Stimulated activated CD4-positive, alpha-beta T cell treated with anti-CD3 and anti-CD28 coated beads, TNF-alpha, amount 100 ng/mL, for 1 hour (primary cell): Measurements from ENCODE around the gene RAB9B.
"Not testable (repeated sequence)": the region's sequence is repeated elsewhere in the genome, so short reads cannot be mapped to it uniquely, and the experiment has no call there.

Experiments
- DNase-seq, 3 donors: peaks; one replicate each; pipeline ENCODE4 v3.0.0-alpha.2; 2020; ENCODE audit warnings: low read depth in 3 of 3, low spot score in 1 of 3

RAB9B gene

DNA sequence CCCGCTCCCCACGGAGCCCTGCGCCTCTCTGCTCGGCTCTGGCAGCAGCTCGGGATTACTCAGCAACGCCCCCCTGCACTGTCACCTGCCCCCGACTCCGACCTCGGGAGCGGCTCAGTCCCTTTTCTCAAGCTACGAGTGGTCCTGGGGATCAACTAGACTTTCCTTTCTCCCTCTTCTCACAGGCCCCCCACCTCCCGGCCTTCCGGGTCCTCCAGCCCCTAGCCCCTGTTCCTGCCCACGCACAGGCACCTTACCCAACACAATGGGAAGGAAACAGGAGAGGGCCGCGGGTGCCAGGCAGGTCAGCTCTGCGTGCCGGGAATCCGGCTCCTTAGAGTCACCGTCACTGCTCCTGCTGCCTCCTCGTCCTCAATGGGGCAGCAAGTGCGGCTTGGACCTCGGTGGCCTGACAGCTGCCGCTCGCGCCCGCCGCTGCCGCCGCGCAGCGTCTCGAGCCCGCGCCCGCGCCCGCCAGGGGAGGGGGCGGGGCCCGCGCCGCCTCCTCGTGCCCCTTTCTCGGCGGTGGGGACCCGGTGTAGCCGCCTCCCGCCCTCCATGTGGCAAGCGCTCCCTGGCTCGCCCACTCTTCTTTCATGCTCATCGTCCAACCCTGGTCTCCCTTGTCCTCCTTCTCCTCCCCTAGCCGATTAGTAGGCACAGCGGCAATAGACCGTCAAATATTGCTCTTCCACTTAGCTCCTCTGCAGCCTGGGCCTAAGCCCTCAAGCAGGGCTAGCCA, at the start of gene RAB9B:
Gene RAB9B, minus strand, starts transcription at position 455 of the 742 bp plus-strand sequence. CDS start 6,473 bp downstream, outside the sequence.
- peak in 1 of 3 donors; percentile 3 for DNase-seq

DNA sequence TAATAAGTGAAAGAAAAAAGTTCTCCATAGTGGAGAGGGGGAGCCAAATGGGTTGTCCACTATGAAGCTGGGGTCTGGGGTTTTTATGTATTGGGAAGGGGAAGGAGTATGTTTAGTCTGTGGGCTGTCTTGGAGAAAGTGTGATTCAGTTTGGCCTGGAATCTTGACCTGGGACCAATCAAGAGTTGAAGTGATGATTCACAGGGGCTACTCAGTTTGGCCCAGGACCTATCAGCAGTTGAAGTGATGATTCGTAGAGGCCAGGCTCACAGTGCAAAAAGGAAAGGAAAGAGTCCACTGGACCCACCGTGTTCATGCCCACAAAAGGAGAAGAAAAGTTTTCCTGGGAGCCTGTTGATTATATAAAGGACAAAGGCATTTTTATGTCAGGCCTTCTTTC, 47.3 kb upstream of the RAB9B start:
- no peak for DNase-seq

GRCh38 chrX:103878466-103879122, 46.5 kb upstream of the RAB9B start:
- no peak for DNase-seq

- no peak for DNase-seq
Observed at GRCh38 chrX:103877571-103877970, 45.5 kb upstream of the RAB9B start.

GRCh38 chrX:103864886-103865534, 33.0 kb upstream of the RAB9B start:
- DNase-seq = no peak

GRCh38 chrX:103864149-103864548, 32.1 kb upstream of the RAB9B start:
- no peak for DNase-seq

DNA sequence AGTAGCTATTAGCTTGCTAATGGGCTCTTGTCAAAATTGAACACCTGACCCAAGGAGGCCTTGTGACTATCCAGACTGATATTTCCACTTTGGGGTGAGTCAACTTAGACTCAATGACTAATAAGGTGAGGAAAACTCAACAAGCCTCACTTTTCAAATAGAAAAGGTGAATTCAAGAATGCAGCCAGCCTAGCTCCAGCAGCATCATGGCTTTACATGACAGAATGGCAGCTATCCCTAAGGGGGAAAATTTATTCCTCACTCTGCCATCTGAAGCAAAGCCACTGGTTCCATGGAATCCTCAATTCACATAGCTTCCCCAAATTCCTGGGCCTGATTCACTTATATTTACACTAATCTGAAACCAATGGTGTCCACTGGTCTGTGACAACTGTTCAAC, 29.1 kb upstream of the RAB9B start:
- no peak for DNase-seq

DNA sequence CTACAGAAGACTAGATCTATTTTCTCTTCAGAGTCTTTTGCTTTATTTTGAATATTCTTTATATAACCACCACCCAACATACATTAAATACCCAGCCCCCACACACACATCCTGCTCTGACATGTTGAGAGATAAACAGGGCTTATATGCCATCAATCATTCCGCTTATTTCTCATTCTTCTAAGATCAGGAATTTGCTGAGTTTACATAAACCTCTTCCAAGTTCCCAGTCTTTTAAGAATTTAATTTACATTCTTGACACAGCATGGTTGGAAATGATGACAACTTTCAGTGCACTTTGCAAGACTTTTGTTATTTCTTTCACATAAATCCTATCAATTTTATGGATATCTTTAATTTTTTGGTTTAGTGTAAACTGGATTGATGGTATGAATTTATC, 17.5 kb upstream of the RAB9B start:
- DNase-seq = no peak

DNA sequence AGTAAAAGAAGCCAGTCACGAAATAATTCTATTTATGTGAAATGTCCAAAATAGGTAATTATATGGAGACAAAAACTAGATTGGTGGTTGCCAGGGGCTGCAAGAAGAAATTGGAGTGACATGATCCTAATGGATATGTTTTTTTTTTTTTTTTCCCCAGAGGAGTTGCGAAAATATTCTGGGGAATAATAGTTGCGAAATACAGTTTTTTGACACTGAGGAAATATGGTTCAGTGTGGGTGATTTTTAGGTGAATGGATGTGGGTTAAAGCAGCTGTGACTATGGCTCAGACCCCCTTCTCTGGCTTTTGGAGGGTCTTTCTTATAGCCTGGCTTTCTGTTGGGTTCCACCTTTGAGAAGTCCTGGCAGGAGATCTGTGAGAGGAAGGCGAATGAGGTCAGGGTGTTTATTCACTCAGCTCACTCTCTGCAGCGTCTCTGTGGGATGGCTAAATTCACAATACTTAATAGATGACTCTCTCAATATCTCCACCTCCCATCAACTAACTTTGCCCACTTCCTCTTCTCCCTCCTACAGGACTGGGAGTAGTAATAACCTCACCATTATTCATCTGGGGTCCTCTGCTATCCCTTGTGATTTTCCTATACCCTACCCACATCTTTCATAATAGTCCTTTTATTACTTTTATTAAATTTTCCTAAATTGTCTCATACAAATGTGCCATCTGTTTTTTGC, 15.3 kb upstream of the RAB9B start:
- no peak for DNase-seq

GRCh38 chrX:103846386-103846785, 14.3 kb upstream of the RAB9B start:
- no peak for DNase-seq

GRCh38 chrX:103845165-103845653, 13.2 kb upstream of the RAB9B start:
- peak in 1 of 3 donors; percentile 16 for DNase-seq

DNA sequence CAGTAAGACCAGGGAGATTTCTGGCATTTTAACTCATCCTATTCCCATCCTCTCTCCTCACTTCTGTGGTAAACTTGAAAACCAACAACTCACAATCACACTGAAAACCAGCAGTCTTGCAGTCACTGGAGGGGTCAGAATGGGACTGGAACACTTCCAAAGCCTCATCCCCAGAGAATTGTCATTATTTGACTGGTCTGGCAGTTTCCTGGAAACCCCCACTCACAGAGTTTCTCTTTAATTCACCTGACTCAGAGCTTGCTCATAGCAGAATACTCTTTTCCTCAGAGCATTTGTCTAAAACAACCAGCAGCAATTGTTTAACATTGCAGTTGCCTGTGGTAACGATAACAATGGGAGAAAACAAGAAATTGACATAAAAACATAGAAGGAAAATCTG, 7.3 kb upstream of the RAB9B start:
- DNase-seq = no peak

DNA sequence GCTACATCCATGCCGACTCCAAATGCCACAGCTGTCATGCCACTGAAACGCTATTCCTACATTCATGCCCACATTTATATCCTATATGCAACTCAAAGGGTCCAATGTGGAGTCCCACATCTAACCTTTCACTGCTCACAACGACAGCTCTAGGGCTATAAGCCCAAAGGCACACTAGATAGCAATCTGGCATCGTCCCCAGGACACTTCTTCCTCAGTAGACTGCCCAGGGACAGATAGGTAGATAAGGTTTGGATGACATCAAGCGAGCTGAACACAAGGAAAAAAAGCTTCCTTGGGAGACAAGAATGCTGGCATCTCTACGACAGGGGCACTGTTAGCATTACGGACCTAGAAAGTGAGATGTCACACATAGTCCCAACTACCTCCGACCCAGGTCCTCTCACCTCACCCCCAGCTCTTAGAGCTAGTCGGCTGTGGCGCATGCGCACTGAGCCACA, 685 bp downstream of the RAB9B start:
- DNase-seq = peak; percentile 11 to 46 (median 37)

GRCh38 chrX:103830848-103831247, 1.2 kb downstream of the RAB9B start:
- no peak for DNase-seq

DNA sequence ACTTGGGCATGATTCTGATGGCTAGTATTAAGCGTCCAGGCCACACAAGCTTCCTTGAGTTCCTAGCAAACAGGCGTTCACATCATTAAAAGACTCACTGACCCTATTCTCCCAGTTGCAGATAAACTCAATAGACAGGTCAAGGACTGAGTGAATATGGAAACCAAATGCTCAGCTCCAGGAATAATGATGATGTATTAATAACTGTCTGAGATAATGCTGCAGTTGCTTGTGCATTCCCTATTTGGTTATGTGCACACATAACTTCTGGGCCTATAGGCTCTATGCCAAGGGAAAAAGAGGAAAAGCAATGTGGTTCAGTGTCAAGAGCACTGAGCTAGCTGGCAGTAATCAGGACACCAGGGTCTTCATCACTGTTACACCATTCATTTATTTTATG, 3.5 kb downstream of the RAB9B start:
- no peak for DNase-seq

- no peak for DNase-seq
Observed at GRCh38 chrX:103825881-103826280, 6.2 kb downstream of the RAB9B start.

DNA sequence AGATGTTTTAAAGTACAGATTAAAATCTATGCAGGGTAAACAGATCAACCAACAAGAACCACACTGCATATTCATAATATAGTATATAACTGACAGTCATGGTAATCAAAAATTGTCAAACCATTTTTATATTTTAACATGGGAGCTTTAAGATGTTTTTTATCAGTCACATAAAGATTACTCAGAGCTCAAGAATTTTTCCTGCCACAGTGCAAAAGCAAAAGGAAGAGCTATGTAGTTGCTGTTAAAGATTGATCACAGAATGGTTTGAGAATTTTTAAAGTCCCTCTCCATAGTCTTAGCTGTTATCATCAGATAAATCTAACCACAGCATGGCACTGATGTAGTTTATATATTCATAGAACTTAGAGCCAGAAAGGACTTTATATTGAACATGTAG, 8.5 kb downstream of the RAB9B start:
- DNase-seq = no peak

DNA sequence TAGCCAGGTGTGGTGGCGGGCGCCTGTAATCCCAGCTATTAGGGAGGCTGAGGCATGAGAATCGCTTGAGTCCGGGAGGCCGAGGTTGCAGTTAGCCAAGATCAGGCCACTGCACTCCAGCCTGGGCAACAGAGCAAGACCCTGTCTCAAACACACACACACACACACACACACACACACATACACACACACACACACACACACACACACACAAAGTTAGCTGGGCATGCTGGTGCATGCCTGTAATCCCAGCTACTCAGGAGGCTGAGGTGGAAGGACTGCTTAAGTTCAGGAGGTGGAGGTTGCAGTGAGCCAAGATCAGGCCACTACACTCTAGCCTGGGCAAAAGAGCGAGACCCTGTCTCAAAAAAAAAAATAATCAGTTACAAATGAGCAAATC, 11.3 kb downstream of the RAB9B start:
- DNase-seq = not testable (repeated sequence)

DNA sequence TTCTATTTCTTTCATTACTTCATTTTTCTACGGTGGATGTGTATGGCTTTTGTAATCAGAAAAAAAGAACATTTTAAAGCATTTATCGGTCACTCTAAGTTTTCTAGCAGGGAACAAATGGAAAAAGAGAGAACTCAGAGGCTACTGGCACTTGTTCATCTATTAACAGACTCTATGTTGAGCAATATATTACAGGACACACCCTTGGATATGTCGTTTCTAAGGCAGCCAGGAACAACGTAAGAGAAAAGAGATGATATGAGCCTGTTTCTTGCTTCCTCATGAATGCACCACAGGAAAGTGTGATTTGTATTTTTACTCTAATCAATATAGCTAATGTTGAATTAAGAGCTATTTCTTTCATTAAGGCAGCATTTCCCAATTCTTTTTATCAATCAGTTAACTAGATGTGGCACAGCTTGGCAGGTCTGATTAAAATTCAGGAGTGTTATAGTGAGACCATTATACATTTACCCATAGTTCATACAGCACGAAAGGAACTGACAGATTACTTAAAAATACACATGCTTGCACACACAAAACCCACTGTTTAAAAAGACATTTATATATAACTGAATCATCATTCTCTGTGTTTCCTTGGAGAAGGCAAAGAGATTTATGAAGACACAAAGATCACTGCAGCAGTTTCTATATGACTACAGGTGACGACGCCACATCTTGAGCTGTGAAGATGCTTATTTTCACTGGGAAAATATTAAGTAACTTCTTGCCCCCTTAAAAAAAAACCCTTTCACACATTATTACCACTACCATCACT, 13.0 kb downstream of the RAB9B start:
- DNase-seq = no peak

GRCh38 chrX:103817502-103817901, 14.6 kb downstream of the RAB9B start:
- DNase-seq = no peak

DNA sequence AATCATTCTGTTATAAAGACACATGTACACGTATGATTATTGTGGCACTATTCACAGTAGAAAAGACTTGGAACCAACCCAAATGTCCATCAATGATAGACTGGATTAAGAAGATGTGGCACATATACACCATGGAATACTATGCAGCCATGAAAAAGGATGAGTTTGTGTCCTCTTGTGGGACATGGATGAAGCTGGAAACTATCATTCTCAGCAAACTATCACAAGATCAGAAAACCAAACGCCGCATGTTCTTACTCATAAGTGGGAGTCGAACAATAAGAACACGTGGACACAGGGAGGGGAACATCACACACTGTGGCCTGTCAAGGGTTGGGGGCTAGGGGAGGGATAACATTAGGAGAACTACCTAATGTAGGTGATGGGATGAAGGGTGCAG, 15.0 kb downstream of the RAB9B start:
- not testable (repeated sequence) for DNase-seq
